Smooth muscle cell (in vitro differentiated cells): ENCODE measurements around the gene OBSL1. TPM values are rescaled to one million over a fixed set of nuclear protein-coding genes. Genes with fewer than 3 reads are reported as not detected.

Experiments
- DNase-seq: peaks from one replicate; lab custom pipeline; 2025; ENCODE audit not compliant: unreplicated experiment; lab: John Stamatoyannopoulos, UW
- H2AFZ ChIP-seq: fragments of 200-600 bp; sonication (generic); 2 replicates; pipeline ENCODE4 v1.6.0; 2016; ENCODE audit warnings: antibody characterized with exemption, low read depth, mild to moderate bottlenecking
- H3F3A ChIP-seq: fragments of 200-600 bp; sonication (generic); 2 replicates; pipeline ENCODE4 v1.6.0; 2017; ENCODE audit warnings: antibody characterized with exemption, low read depth
- H3K27ac ChIP-seq: fragments of 200-600 bp; sonication (generic); 2 replicates; pipeline ENCODE4 v1.5.1; 2016; ENCODE audit warnings: low read depth, mild to moderate bottlenecking
- H3K27me3 ChIP-seq: fragments of 200-600 bp; sonication (generic); 2 replicates; pipeline ENCODE4 v1.6.1; 2016; ENCODE audit warnings: low read depth, mild to moderate bottlenecking
- H3K36me3 ChIP-seq: fragments of 200-600 bp; sonication (generic); 2 replicates; pipeline ENCODE4 v1.5.1; 2016; ENCODE audit warnings: low read depth
- H3K4me1 ChIP-seq: fragments of 200-600 bp; sonication (generic); 2 replicates; pipeline ENCODE4 v1.5.1; 2016; ENCODE audit warnings: low read depth
- H3K4me2 ChIP-seq: fragments of 200-600 bp; sonication (generic); 2 replicates; pipeline ENCODE4 v1.6.0; 2016; ENCODE audit warnings: mild to moderate bottlenecking
- H3K4me3 ChIP-seq: fragments of 200-600 bp; sonication (generic); 2 replicates; pipeline ENCODE4 v1.5.1; 2016; ENCODE audit warnings: mild to moderate bottlenecking
- H3K79me2 ChIP-seq: fragments of 200-600 bp; sonication (generic); 2 replicates; pipeline ENCODE4 v1.6.0; 2016; ENCODE audit warnings: low read depth, mild to moderate bottlenecking
- H3K9ac ChIP-seq: fragments of 200-600 bp; sonication (generic); 2 replicates; pipeline ENCODE4 v1.6.0; 2016; ENCODE audit warnings: low read depth
- H3K9me3 ChIP-seq: fragments of 200-600 bp; sonication (generic); replicated peaks from 2 replicates; pipeline ENCODE4 v1.5.1; 2016; ENCODE audit warnings: low read depth
- H4K20me1 ChIP-seq: fragments of 200-600 bp; sonication (generic); 2 replicates; pipeline ENCODE4 v1.6.0; 2016; ENCODE audit warnings: low read depth
- CTCF ChIP-seq: fragments of 200-600 bp; sonication (generic); IDR thresholded peaks from 2 replicates; pipeline ENCODE4 v1.5.1; 2017; ENCODE audit warnings: borderline replicate concordance, mild to moderate bottlenecking, antibody characterized with exemption; ENCODE audit not compliant: insufficient read depth, poor library complexity, severe bottlenecking
- WGBS: methylation state at CpG from one replicate; pipeline ENCODE4 v1.1.7; 2016; ENCODE audit warnings: low lambda C conversion rate; 5-methylcytosine and 5-hydroxymethylcytosine counted together
- polyA plus RNA-seq: library from polyadenylated mRNA; unstranded; fragments of >200 nt; fragmentation: Nextera tagmentation; extraction: Ambion mirVana; gene quantifications from 2 replicates; pipeline ENCODE4 v1.2.1, GENCODE V29; 2016
- total RNA-seq: library from RNA; depleted of rRNA; stranded (reverse); fragments of >200 nt; gene quantifications from 2 replicates; pipeline ENCODE4 v1.2.3, GENCODE V29; 2014

OBSL1 gene
- total and polyA plus RNA-seq, 2 experiments from 2014 or later: 51.1 to 71.9 TPM

GRCh38 chr2:219562049-219563020 lies 9.0 kb downstream of the OBSL1 start:
- H3K27ac ChIP-seq: no peak overlapping the region
- DNase-seq: no peak
- H3K9me3 ChIP-seq: no peaks in the 10 kb centered on the region
- no peaks in the 10 kb centered on the region for H3K79me2 ChIP-seq
- H3K36me3 ChIP-seq: no peaks in the 10 kb centered on the region
- no peak for TF ChIP-seq CTCF
- H3K4me3 ChIP-seq: no peak overlapping the region
- H3K4me1 ChIP-seq: no peaks in the 10 kb centered on the region
- no peaks in the 10 kb centered on the region for H4K20me1 ChIP-seq
- no peak overlapping the region for H3K4me2 ChIP-seq
- 85% methylated on average over 35 of the region's 35 CpGs for WGBS
- H3K27me3 ChIP-seq: no peaks in the 10 kb centered on the region
- no peak overlapping the region for H2AFZ ChIP-seq
- no peak overlapping the region for H3K9ac ChIP-seq
- H3F3A ChIP-seq: no peaks in the 10 kb centered on the region

GRCh38 chr2:219561179-219562048 lies 9.9 kb downstream of the OBSL1 start:
- H3K4me2 ChIP-seq: no peak overlapping the region
- no peaks in the 10 kb centered on the region for H3K4me1 ChIP-seq
- no peak for TF ChIP-seq CTCF
- H3K27me3 ChIP-seq: no peaks in the 10 kb centered on the region
- no peaks in the 10 kb centered on the region for H3F3A ChIP-seq
- H3K9ac ChIP-seq: no peak overlapping the region
- H4K20me1 ChIP-seq: no peaks in the 10 kb centered on the region
- H3K9me3 ChIP-seq: no peaks in the 10 kb centered on the region
- H3K27ac ChIP-seq: no peak overlapping the region
- WGBS: 74% methylated on average over 24 of the region's 24 CpGs
- no peaks in the 10 kb centered on the region for H3K79me2 ChIP-seq
- no peak overlapping the region for H2AFZ ChIP-seq
- DNase-seq: no peak
- H3K36me3 ChIP-seq: no peaks in the 10 kb centered on the region
- H3K4me3 ChIP-seq: no peak overlapping the region

GRCh38 chr2:219560893-219561178 lies 10.5 kb downstream of the OBSL1 start:
- no peaks in the 10 kb centered on the region for H4K20me1 ChIP-seq
- 96% methylated on average over 3 of the region's 3 CpGs for WGBS
- H3K79me2 ChIP-seq: no peaks in the 10 kb centered on the region
- no peak overlapping the region for H3K9ac ChIP-seq
- no peak overlapping the region for H2AFZ ChIP-seq
- no peaks in the 10 kb centered on the region for H3K4me1 ChIP-seq
- H3K9me3 ChIP-seq: no peaks in the 10 kb centered on the region
- H3K4me3 ChIP-seq: no peak overlapping the region
- H3K27me3 ChIP-seq: no peaks in the 10 kb centered on the region
- H3K27ac ChIP-seq: no peak overlapping the region
- no peak for TF ChIP-seq CTCF
- DNase-seq: no peak
- H3K36me3 ChIP-seq: no peaks in the 10 kb centered on the region
- H3F3A ChIP-seq: no peaks in the 10 kb centered on the region
- no peak overlapping the region for H3K4me2 ChIP-seq
